ENCODE data around the gene OR8B4. TPM values are rescaled to one million over a fixed set of nuclear protein-coding genes. Genes with fewer than 3 reads are reported as not detected.

The OR8B4 gene
- total RNA-seq, 1 donor: not detected

DNA sequence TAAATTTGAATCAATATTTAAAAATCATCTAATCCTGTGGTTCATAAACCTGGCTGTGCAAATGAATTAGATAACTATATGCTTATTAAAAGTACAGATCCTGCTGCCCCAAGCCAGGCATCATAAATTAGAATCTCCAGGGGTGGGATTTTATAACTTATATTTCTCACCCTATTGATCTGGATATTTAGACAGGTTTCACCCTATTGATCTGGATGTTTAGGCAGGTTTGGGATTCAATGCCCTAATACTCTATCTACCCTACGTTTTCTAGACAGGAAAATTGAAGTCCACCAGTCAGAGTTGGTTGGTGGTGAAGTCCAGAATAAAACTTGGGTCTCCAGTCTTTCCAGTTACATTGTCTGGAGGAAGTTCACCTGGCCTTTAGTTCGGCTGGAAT lies 18.2 kb upstream of the OR8B4 start:
- DNase-seq (ENCODE audit: low read depth): no peak
- TF ChIP-seq, protein P1, sequence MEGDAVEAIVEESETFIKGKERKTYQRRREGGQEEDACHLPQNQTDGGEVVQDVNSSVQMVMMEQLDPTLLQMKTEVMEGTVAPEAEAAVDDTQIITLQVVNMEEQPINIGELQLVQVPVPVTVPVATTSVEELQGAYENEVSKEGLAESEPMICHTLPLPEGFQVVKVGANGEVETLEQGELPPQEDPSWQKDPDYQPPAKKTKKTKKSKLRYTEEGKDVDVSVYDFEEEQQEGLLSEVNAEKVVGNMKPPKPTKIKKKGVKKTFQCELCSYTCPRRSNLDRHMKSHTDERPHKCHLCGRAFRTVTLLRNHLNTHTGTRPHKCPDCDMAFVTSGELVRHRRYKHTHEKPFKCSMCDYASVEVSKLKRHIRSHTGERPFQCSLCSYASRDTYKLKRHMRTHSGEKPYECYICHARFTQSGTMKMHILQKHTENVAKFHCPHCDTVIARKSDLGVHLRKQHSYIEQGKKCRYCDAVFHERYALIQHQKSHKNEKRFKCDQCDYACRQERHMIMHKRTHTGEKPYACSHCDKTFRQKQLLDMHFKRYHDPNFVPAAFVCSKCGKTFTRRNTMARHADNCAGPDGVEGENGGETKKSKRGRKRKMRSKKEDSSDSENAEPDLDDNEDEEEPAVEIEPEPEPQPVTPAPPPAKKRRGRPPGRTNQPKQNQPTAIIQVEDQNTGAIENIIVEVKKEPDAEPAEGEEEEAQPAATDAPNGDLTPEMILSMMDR (IDR thresholded peaks at IDR 0.05; ENCODE audit: insufficient read depth, low read length): no peak
- no peak overlapping the region for H3K4me3 ChIP-seq (ENCODE audit: low read depth, low read length)

DNA sequence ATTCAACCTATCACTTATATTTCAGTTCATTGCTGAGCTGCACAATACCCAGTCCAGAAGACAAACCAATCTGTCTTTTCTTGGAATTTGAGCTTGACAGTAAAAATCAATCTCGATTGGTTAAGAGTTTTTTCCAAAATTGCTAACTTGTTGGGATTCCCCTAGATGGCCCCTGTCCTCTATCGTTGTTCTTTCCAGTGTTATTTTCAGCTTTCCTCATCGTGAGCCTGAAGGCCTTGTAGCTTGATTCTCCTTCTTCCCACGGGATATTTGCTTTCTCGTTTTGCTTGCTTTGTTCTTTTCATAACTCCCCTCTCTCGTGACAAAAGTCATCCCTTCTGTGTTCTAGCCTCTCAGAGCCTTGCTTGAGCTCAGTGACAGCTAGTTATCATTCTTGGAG lies 17.8 kb upstream of the OR8B4 start:
- H3K4me3 ChIP-seq (ENCODE audit: low read depth, low read length): no peak overlapping the region
- no peak for DNase-seq (ENCODE audit: low read depth)
- TF ChIP-seq, protein P1 (IDR thresholded peaks at IDR 0.05; ENCODE audit: insufficient read depth, low read length): no peak

DNA sequence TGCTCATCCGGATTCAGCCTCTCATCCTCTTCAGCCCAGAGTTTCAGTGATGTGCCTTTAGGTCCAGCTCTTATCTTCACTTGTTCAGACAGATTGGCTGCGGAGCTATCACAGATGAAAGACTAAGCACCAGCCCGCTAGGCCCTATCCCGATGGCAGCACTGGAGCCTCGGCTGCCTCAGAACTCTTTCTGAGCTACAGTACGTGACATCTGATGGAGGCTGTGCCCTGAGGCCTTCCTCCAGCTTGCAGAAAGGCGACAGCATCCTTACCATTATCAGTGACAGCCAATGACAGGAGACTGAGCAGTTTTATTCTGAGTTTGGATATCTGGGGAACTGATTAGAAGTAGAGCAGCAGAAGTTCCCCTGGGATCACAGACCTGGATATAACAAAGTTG lies 16.8 kb upstream of the OR8B4 start:
- H3K4me3 ChIP-seq (ENCODE audit: low read depth, low read length): no peak overlapping the region
- TF ChIP-seq, protein P1 (IDR thresholded peaks at IDR 0.05; ENCODE audit: insufficient read depth, low read length): no peak
- no peak for DNase-seq (ENCODE audit: low read depth)

DNA sequence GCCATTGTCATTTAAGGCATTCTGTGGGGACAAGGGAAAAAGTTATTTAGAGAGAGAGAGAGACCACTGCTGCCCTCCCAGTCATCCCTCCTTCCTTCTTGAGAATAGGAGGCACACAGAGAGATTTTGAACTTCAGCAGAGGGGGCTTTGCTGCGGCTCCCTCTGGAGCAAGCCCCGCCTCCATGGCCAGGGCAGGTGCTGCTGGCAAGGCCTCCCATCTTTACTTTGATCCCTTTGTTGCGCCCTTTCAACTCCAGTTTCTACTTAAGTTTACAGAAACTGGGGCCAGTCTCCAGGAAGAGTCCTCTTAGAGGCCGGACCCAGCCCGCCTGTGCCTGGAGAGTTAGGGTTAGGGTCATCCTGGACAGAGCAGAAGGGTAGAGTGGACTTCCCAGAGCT lies 16.4 kb upstream of the OR8B4 start:
- no peak overlapping the region for H3K4me3 ChIP-seq (ENCODE audit: low read depth, low read length)
- DNase-seq (ENCODE audit: low read depth): no peak
- TF ChIP-seq, protein P1 (IDR thresholded peaks at IDR 0.05; ENCODE audit: insufficient read depth, low read length): no peak

DNA sequence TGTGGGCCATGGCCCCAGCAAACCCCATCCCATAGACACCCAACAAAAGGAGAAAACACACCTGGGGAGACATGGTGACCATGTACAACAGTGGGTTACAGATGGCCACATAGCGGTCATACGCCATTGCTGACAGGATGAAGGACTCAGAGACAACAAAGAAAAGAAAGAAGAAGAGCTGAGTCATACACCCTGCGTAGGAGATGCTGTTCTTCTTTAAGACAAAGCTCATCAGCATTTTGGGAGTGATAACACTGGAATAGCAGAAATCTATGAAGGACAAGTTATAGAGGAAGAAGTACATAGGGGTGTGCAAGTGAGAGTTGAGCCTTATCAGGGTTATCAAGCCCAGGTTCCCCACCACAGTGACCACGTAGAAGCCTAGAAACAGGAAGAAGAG lies 15.9 kb upstream of the OR8B4 start:
- TF ChIP-seq, protein P1 (IDR thresholded peaks at IDR 0.05; ENCODE audit: insufficient read depth, low read length): no peak
- no peak overlapping the region for H3K4me3 ChIP-seq (ENCODE audit: low read depth, low read length)

DNA sequence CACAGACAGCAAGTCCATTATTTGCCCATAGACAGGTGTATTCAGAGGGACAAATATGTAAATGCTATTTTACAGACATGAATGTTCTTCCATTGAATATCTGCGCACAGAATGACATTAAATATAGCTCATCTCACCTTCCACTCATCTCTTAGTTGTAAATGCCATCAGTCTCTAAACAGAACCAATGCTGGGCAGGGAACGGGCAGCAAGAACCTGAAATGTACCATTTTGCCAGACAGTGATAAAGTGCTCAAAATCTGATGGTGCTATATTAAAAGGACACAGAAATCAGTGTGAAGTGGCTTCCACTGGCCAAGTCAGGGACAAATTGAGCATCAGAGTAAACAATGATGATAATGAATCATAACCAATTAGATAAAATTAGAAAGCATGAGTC lies 10.0 kb upstream of the OR8B4 start:
- no peak for DNase-seq (ENCODE audit: low read depth)
- H3K4me3 ChIP-seq (ENCODE audit: low read depth, low read length): no peak overlapping the region
- TF ChIP-seq, protein P1 (IDR thresholded peaks at IDR 0.05; ENCODE audit: insufficient read depth, low read length): no peak

More for the DNA sequence above, 15.9 kb upstream of the OR8B4 start:
- no peak for DNase-seq (ENCODE audit: low read depth)

DNA sequence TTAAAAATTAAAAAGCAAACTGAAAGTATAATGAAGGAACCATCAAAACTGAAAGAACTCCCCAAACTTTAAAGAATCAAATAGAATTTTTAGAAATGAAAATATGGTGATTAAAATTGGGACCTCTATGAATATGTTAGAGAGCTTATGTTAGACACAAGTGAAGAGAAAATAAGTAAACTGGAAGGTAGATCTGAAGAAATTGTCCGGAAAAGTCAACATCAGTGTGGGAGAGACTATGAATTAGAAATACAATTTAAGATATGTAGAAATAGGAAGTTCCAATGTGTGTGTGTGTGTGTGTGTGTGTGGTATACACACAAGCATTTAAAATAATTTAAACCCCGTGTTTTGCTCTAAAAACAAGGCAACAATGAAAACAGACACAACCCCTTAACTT lies 4.9 kb upstream of the OR8B4 start:
- H3K4me3 ChIP-seq (ENCODE audit: low read depth, low read length): no peak overlapping the region
- TF ChIP-seq, protein P1 (IDR thresholded peaks at IDR 0.05; ENCODE audit: insufficient read depth, low read length): no peak
- DNase-seq (ENCODE audit: low read depth): no peak

All from fibroblast of the aortic adventitia (primary cell).